GM19372 (cell line): ENCODE results near the gene DARS1.
A peak's percentile ranks its signal among the peaks of the same experiment; 100 is the strongest.

Source experiments
- ATAC-seq: cut with Tn5 transposase; IDR thresholded peaks from one replicate; pipeline ENCODE4 v1.9.1; 2021; ENCODE audit warnings: mild to moderate bottlenecking, low read depth, moderate library complexity; ENCODE audit not compliant: unreplicated experiment

Gene DARS1

DNA sequence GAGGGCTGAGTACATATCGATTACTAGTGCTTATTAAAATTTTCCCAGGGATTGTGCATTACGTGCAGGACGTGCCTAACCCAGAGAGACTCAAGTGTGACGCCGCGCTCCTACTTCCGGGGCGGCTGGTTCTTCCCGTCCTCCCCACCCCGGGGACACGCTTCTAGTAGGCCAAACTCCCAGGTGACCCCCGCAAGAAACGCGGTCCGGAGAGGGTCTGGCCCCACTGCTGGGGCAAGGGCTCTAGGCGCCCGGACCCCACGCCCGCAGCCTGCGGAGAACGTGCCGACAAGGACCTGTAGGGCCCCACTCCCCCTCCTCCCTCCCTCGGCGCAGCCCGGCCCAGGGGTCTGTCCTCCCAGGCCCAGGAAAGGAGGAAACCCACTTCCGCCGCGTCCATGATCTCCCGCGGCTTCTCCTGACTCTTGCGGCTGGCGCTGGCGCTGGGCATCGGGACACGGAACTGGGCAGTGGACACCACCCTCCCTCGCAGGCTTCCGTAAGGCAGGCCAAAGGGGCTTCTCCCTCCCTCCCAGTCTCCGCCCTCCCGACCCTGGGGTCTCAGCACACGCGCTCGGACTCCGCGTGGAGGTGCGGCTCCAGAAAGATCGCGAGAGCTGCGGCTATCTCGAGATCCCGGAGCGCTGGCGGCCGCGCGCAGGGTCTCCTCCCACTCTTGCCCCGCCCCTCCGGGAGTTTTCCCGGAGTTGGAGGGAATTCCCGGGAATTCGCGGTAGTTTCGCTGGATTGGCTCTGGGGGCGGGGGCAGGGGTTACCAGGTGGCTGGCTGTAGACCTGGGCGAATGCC is at the start of gene DARS1:
TSS of gene DARS1 (minus strand) at position 609 of the 808 bp plus-strand sequence. CDS start at position 451, 158 bp downstream.
- peak; percentile 74 for ATAC-seq

DNA sequence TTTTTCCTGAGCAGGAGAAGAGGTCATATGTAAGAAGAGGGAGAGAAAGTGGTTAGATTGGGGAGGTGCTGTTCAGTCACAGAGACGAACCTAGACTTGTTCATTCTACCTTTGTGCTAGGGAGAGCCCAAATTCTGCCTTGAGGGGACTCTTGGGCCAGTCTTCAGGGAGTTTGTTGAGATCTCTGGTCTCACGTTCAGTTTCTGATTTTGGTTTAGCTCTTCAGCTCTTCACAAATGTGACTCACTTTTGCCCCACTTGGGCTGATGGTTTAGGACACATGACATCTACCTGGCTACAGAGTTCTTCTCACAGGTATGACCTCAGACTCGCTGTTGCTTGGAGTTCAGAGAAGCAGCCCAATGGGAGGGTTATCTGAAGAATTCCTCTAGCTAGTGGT is 49.2 kb upstream of the DARS1 start:
- no peak for ATAC-seq

DNA sequence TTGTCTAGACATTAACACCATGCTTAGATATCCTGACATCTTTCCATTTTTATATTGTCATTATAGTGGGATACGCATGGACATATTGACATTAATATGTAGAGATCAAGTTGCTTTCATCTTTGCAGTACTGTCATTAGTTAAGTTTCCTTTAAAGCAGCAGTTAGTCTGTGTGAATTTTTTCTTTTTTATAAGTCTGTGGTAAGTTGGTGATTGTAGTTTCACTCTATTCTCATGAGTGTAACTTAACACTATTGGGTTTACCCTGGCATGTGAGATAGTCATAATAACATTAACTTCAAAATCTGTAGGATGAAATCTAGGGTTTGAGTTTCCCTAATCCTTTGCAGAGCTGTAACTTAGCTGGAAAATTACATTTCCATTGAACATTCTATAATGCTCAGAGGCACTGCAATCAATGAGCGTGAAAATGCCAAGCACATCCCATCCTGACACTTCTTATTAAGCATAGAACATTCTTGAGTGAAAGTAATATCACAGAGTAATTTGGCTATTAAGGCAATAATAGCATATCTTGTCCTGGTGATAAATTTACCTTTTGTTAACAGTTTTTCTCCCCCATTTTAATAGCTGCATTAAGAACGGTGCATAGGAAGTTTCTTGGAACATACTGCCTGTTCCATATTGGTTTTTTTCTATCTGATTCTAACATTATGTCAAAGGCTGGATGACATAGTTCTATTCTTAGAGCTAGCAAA is 47.5 kb upstream of the DARS1 start:
- no peak for ATAC-seq

GRCh38 chr2:136032192-136032591 is 46.8 kb upstream of the DARS1 start:
- ATAC-seq, result no peak

- ATAC-seq, result no peak
Observed at GRCh38 chr2:136031711-136032110, 46.3 kb upstream of the DARS1 start.

- no peak for ATAC-seq
Observed at GRCh38 chr2:136030406-136030805, 45.0 kb upstream of the DARS1 start.

DNA sequence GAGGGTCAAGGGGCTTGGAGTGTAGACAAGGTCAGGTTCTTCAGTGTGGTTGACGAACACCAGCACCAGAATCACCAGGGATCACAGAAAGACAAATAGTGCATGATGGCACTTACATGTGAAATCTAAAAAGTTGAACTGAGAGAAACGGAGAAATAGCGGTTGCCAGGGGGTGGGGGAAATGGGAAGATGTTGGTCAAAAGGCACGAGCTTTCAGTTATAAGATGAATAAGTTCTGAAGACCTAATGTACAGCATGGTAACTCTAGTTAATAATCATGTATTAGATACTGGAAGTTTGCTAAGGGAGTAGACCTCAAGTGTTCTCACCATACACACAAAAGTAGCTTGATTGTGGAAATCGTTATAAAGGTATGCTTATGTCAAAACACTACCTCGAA is 43.7 kb upstream of the DARS1 start:
- peak; percentile 76 for ATAC-seq

- no peak for ATAC-seq
Observed at GRCh38 chr2:136028001-136028400, 42.6 kb upstream of the DARS1 start.

DNA sequence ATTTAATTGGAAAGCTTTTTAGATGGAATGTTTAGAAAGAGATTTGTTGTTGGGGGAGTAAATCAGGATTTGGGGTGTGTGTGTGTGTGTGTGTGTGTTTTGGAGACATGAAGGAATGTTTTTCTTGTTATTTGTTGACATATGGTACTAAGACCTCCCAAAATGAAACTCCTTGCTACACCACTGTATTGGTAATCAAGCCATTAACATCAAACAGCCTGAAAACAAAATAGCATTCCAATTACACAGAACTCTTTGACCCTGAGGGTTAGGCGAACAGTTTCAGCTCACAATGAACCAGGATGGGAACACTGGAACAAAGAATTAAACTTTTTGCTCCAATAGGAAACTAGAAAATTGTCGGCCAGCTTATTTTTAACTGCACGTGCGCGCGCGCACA is 41.7 kb upstream of the DARS1 start:
- ATAC-seq, result no peak

DNA sequence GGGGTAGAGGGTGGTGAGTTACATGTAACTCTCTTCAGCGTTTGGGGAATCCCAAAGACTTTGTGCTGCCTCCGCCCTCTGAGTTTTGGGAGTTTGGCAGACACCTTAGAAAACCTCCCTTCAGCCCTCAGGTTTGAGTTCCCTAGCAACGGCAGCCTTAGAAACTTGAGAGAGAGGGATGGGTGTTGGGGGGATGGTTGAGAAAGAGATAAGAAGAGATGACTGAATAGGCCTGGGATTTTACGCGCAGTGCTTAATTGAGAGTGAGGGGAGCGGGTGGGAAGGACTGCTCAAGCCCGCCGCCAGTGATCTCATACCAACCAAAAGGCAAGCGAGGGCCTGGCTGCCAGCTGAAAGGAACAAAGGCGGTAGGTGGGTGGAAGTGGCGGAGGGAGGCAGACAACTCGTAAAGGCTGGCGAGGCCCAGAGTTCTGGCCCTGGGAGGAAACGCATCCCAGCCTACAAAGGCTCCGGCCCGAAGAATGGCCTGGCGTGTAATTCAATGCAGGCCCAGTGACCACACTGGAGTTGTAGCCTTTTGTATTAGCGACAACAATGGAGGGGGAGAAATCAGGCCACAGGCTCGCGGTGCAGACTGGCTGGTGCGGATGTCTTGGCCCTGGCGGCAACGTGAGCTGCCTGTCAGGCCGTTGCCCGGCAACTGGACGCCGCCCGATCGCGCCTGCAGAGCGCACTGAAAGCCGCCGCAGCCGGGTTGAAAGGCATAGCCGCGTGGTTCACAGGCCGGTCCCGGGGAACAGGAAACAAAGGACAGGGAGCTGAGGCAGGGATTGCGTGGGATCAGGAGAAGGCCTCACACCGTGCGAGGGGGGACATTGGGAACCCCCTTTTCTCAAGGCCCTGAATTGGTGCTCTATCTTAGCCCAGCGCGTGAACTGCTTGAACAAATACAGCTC is 39.9 kb upstream of the DARS1 start:
- ATAC-seq, result no peak

- ATAC-seq, result no peak
Observed at GRCh38 chr2:136024616-136025015, 39.2 kb upstream of the DARS1 start.

- no peak for ATAC-seq
Observed at GRCh38 chr2:136024185-136024584, 38.8 kb upstream of the DARS1 start.

DNA sequence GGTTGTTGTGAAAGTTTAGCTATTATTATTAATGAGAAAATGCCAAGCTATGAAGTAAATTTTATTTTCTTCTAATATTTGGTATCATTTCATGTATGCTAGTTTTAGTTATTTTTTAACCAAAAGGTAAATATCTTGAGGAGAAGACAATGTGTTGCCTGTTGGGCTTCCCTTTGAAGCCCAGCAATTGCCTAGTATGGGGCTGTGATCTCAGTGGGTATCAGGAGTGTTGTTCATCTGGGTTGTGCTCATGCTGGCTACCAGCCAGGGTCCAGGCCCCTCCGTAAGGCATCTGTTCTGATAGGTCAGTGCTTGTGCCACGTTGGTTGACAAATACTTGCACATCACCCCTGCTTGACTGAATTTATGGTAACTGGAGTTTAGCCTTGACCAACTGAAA is 38.0 kb upstream of the DARS1 start:
- no peak for ATAC-seq

DNA sequence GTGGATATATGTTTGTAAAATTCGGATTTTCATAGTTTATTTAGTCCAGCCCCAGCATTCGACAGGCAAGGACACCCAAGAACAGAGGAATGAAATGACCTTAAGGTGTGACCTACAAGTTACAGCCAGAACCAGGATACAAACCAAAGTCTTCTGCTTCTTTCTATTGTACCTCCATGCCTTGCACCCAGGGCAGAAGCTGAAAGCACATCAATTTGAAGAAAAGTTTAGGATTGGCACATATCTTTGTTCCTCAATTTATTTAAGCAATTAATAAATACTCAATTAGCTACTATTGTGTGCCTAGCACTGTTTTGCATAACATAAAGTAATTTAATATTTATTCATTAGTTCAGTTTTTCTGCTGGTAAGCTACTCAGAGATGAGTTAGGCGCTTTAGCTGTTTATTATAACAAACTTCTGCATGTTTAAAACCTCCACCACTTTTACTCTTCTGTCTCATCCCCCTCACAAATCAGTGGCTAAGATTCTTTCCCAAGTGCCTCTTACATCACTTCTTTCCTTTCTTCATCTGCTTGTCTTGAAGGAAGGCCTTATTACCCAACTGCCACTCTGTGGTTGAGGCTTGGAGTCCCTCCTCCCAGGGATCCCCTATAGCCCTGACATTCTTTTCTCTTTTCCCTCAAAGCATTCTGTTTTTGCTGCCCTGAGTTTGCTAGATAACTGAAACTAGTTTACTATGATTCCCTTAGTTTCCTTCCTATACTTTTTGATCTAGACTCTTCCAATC is 37.1 kb upstream of the DARS1 start:
- ATAC-seq, result no peak

GRCh38 chr2:136021976-136022375 is 36.5 kb upstream of the DARS1 start:
- no peak for ATAC-seq

DNA sequence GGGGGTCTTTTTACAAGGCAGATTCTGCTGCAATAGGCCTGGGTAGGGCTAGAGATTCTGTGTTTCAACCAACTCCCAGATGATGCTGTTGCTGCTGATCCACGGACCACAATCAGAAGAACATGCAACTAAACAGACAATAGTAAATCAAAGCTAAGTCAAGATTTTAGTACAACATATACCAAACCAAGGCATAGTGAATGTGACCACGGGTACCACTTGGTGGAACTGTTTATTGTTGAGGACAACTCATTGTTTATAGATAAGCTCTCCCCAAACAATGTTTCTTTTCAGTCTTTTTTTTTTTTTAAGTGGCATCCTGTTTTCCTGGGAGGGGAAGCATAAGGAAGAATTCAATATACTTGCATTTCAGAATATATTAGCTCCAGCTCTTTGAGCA is 36.0 kb upstream of the DARS1 start:
- no peak for ATAC-seq

- no peak for ATAC-seq
Observed at GRCh38 chr2:136020831-136021230, 35.4 kb upstream of the DARS1 start.

DNA sequence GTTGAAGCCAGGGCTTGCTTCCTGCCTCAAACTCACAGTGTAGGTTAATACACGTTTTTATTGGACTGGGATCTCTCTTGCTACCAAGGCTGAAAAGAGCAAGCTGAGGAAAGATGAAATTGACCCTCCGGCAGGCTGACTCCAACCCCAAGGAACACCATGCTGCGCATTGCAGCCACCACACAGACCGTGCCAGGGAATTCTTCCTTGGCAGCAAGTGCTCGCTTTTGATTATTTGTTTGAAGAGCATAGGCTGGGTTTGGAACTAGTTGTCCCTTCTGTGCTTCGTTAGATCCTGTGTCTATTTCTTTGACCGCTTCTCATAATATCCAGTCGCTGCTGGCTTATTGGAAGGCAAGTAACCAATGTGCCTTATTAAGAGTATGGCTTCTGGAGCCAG is 34.4 kb upstream of the DARS1 start:
- no peak for ATAC-seq

- ATAC-seq, result peak; percentile 58
Observed at GRCh38 chr2:136019306-136019705, 33.9 kb upstream of the DARS1 start.

DNA sequence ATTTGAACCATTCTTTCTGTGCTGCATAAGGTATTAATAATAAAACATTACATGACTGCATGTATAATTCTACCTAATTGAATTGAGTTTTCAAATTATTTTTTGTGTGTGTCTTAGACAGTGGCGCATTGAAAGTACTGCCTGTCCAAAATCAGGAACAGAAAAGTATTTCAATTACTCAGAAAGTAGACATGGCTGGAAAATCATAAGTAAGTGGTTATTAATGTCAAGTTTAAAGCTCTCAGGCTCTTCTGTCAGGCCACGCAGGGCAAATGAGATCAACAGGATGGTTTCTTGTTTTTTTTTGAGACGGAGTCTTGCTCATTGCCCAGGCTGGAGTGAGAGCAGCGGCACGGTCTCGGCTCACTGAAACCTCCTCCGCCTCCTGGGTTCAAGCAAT is 32.4 kb upstream of the DARS1 start:
- ATAC-seq, result no peak
